ENCODE results near the gene SERPINA4.

SERPINA4 gene

GRCh38 chr14:94617988-94618822 lies 57.0 kb downstream of the SERPINA4 start:
- H3K27ac ChIP-seq (ENCODE audit: extremely low read depth, low read depth, low read length), result no peak overlapping the region
- H3K4me3 ChIP-seq (ENCODE audit: low read depth, low read length), result no peak overlapping the region
- ChIA-PET POLR2A (no interaction called here), CTCF (interaction anchor here (0.5 to 0.6 kb wide), 2 partner anchors 20 to 25 kb away, joined by 3 read pairs; no protein-coding TSS in a partner anchor)
- H3K9me3 ChIP-seq (ENCODE audit: control insufficient read depth, insufficient read depth, low read depth, low read length), result no peaks in the 10 kb centered on the region
- TF ChIP-seq ZNF624 (tag by site-specific recombination; IDR thresholded peaks at IDR 0.05), result no peak
- TF ChIP-seq TRIM28 (IDR thresholded peaks at IDR 0.05; ENCODE audit: borderline replicate concordance, low read length), result peak; percentile 96
- no peak for TF ChIP-seq ZNF664 (tag by site-specific recombination; IDR thresholded peaks at IDR 0.05)
- no peak for TF ChIP-seq ZNF248 (tag by site-specific recombination; IDR thresholded peaks at IDR 0.05)
- no peak for TF ChIP-seq ZNF544 (tag by site-specific recombination; IDR thresholded peaks at IDR 0.05)
- TF ChIP-seq ZNF513 (tag by site-specific recombination; IDR thresholded peaks at IDR 0.05), result no peak
- TF ChIP-seq ZNF449 (tag by site-specific recombination; IDR thresholded peaks at IDR 0.05), result no peak
- TF ChIP-seq CTCF (tag by site-specific recombination; IDR thresholded peaks at IDR 0.05), result no peak
- TF ChIP-seq ZNF585B (tag by site-specific recombination; IDR thresholded peaks at IDR 0.05), result no peak
- TF ChIP-seq ZNF558 (tag by site-specific recombination; IDR thresholded peaks at IDR 0.05), result no peak
- TF ChIP-seq ZNF266 (tag by site-specific recombination; IDR thresholded peaks at IDR 0.05; ENCODE audit: low read depth), result no peak
- TF ChIP-seq SETDB1 (IDR thresholded peaks at IDR 0.05; ENCODE audit: insufficient read length, low read length), result peak; percentile 88
- TF ChIP-seq ZNF561 (tag by site-specific recombination; IDR thresholded peaks at IDR 0.05; ENCODE audit: borderline replicate concordance), result no peak
- no peak for TF ChIP-seq EGR2 (tag by site-specific recombination; IDR thresholded peaks at IDR 0.05; ENCODE audit: low read depth)
- 0 out of 2 replicates have a peak, but pooled peaks have one; percentile 23 for TF ChIP-seq ZNF518A (tag by site-specific recombination; conservative IDR thresholded peaks at IDR 0.05; ENCODE audit: low read depth)
- TF ChIP-seq ZNF529 (tag by site-specific recombination; IDR thresholded peaks at IDR 0.05; ENCODE audit: insufficient replicate concordance), result peak; percentile 14
- no peaks in the 10 kb centered on the region for H3K4me1 ChIP-seq (ENCODE audit: control insufficient read depth, insufficient read depth, low read length)
- H3K36me3 ChIP-seq (ENCODE audit: control insufficient read depth in 2 of 2, insufficient read depth in 1 of 2, low read length in 2 of 2), result no peaks in the 10 kb centered on the region

Measured in HEK293 (cell line).